Subcutaneous adipose tissue (tissue), 4 donors: ENCODE measurements around the gene NUDT16L1. TPM values are rescaled to one million over a fixed set of nuclear protein-coding genes. Genes with fewer than 3 reads are reported as not detected.

Experiments
- total RNA-seq, 4 donors: library from RNA; depleted of rRNA; stranded (reverse); fragments of >200 nt; gene quantifications; one replicate each; pipeline ENCODE4 v1.1.0, GENCODE V29; 2016
- TF ChIP-seq, protein P1 (sequence below): fragments of 450-650 bp; IDR thresholded peaks from one replicate; pipeline ENCODE4 v1.5.1; 2016; ENCODE audit warnings: low read depth, mild to moderate bottlenecking, control low read depth, antibody characterized with exemption, moderate library complexity

The NUDT16L1 gene
- 10 to 100 TPM; 11.7 to 38.8 (median 16.7) TPM for total RNA-seq

DNA sequence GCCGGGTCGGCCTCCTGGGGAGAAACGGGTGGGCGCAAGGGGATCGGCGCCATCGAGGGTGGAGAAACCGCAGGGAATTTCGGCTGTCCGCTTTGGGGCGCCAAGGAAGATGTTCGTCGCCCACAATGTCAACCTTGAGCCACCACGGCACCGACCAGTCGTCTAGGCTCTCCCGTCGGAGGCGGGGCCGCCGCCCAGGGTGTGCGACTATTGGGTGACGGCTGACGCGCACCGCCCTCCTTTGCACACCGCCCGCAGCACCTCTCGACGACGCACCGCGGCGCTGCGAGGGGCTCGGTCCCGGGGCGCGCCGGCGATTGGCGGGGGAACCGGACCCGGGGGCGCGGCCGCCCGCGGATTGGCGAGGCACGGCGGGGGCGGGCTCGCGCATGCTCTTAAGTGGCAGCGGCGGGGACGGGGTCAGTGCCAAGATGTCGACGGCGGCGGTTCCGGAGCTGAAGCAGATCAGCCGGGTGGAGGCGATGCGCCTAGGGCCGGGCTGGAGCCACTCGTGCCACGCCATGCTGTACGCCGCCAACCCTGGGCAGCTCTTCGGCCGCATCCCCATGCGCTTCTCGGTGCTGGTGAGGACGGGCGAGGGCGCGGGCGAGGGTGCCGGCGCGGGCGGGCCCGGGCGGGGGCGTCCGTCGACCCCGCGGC, at the start of gene NUDT16L1:
Gene NUDT16L1, plus strand, starts transcription at position 267 of the 660 bp plus-strand sequence. Its CDS starts 165 bp downstream, at position 432.
- TF ChIP-seq, protein P1, sequence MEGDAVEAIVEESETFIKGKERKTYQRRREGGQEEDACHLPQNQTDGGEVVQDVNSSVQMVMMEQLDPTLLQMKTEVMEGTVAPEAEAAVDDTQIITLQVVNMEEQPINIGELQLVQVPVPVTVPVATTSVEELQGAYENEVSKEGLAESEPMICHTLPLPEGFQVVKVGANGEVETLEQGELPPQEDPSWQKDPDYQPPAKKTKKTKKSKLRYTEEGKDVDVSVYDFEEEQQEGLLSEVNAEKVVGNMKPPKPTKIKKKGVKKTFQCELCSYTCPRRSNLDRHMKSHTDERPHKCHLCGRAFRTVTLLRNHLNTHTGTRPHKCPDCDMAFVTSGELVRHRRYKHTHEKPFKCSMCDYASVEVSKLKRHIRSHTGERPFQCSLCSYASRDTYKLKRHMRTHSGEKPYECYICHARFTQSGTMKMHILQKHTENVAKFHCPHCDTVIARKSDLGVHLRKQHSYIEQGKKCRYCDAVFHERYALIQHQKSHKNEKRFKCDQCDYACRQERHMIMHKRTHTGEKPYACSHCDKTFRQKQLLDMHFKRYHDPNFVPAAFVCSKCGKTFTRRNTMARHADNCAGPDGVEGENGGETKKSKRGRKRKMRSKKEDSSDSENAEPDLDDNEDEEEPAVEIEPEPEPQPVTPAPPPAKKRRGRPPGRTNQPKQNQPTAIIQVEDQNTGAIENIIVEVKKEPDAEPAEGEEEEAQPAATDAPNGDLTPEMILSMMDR = no peak

- TF ChIP-seq, protein P1 = no peak
These were observed 46.4 kb upstream of the NUDT16L1 start for GRCh38 chr16:4646773-4647643.

DNA sequence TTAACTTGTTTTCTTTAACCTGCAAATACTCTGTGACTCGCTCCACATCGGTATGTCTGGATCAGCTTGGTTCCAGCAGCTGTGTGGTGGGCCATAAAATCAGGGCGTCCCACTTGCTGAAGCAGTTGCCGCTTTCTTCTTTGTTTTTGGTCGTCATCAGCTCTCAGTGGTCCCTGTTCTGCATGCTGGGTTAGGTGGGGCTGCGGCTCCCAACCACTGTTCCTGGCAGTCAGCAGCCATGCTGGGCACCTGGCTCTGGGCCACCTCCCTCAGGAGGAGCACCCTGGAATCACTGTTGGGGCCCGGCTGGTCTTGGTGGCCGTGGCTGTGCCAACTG, 45.8 kb upstream of the NUDT16L1 start:
- TF ChIP-seq, protein P1 = no peak

DNA sequence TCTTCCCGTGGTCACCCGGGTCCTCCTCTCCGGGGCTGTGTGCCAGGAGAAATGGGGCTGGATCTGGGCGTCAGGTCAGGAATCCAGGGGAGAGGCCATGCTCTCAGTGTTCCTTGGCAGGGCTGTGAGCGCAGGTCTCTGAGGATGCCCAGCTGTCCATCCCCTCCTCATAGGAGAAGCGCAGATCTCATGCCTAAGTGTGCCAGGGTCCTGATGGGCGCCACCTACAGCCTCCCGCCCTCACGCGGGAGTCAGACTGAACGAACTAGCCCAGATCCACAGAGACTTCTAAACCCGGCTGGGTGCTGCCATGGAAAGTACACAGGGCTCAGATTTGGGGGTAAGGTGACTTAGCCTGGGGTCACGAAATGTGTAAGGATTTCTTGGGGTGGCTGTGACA, 44.4 kb upstream of the NUDT16L1 start:
- TF ChIP-seq, protein P1 = no peak

DNA sequence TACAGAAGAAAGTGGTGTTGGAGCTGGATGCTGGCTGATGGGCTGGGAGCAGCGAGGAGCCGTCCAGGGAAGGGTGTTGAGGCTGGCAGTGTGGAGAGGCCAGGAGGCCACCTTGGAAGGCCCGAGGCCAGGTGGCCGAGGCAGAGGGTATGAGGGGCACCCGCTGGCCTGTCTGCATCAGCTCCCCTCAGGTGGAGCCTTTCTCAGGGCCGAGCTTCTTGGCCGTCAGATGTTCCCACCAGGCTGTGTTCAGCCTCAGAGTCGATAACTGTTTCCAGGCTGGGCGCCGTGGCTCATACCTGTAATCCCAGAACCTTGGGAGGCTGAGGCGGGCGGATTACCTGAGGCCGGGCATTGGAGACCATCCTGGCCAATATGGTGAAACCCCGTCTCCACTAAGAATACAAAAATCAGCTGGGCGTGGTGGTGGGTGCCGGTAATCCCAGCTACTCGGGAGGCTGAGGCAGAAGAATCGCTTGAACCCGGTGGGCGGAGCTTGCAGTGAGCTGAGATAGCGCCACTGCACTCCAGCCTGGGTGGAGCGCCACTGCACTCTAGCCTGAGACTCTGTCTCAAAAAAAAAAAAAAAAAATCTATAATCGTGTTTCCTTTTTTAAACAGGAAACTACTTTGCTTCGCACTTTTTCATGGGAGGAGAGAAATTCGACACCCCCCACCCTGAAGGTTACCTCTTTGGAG, 43.5 kb upstream of the NUDT16L1 start:
- TF ChIP-seq, protein P1 = no peak

DNA sequence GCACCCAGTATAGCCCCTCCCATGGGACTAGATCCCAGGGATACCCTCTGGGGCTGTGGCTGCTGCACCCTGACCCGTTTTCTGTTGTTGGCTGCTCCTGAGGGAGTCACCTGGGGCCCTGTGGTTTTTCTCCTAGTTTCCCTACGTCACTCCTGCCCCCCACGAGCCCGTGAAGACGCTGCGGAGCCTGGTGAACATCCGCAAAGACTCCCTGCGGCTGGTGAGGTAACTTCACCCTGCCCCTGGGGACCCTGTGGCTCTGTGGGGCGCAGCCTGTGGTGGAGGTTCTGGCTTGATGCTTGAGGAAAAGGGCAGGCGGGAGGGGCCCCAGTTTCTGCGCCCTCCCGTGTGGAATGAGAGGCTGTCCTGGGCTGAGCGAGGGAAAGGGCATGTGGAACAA, 41.5 kb upstream of the NUDT16L1 start:
- TF ChIP-seq, protein P1 = no peak

GRCh38 chr16:4652561-4652960, 40.8 kb upstream of the NUDT16L1 start:
- TF ChIP-seq, protein P1 = no peak
